ENCODE data around the gene TRIM41.

DNA sequence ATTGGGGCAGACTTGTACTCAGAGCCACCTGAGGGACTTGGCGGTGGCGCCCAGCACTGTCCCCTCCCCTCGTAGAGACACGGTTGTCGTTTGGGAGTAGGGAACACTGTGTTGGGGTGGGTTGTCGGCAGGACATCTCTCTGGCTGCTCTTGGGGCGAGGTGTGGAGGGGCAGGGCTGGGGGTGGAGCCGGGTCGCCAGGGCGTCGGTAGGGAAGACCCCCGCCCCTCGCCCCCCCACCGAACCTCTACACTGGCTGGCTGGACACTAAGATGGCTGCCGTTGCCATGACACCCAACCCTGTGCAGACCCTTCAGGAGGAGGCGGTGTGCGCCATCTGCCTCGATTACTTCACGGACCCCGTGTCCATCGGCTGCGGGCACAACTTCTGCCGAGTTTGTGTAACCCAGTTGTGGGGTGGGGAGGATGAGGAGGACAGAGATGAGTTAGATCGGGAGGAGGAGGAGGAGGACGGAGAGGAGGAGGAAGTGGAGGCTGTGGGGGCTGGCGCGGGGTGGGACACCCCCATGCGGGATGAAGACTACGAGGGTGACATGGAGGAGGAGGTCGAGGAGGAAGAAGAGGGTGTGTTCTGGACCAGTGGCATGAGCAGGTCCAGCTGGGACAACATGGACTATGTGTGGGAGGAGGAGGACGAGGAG is 778 bp downstream of the TRIM41 start:
- TF ChIP-seq, protein P1, sequence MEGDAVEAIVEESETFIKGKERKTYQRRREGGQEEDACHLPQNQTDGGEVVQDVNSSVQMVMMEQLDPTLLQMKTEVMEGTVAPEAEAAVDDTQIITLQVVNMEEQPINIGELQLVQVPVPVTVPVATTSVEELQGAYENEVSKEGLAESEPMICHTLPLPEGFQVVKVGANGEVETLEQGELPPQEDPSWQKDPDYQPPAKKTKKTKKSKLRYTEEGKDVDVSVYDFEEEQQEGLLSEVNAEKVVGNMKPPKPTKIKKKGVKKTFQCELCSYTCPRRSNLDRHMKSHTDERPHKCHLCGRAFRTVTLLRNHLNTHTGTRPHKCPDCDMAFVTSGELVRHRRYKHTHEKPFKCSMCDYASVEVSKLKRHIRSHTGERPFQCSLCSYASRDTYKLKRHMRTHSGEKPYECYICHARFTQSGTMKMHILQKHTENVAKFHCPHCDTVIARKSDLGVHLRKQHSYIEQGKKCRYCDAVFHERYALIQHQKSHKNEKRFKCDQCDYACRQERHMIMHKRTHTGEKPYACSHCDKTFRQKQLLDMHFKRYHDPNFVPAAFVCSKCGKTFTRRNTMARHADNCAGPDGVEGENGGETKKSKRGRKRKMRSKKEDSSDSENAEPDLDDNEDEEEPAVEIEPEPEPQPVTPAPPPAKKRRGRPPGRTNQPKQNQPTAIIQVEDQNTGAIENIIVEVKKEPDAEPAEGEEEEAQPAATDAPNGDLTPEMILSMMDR (conservative IDR thresholded peaks at IDR 0.05 in 1 of 2, IDR thresholded peaks at IDR 0.05 in 1 of 2; ENCODE audit: extremely low read depth in 1 of 2, insufficient read depth in 1 of 2, low read depth in 1 of 2, low read length in 2 of 2), result no peak
- no peak for TF ChIP-seq EZH2 (IDR thresholded peaks at IDR 0.05; ENCODE audit: borderline replicate concordance, low read length)
